GM12878 (cell line): ENCODE measurements around the gene ESPNL. TPM values are rescaled to one million over a fixed set of nuclear protein-coding genes. Genes with fewer than 3 reads are reported as not detected.

Source experiments
- ATAC-seq: fragments of 200-7000 bp; cut with Tn5 transposase; 3 replicates; pipeline ENCODE4 v1.9.1; 2020; ENCODE audit warnings: mild to moderate bottlenecking, moderate library complexity
- BruUV-seq: library from RNA; stranded (reverse); fragments of 400-500 nt; replicated peaks from 2 replicates; lab custom pipeline; 2021; lab: Mats Ljungman, UMichigan
- CTCF ChIA-PET: fragments of 300-600 bp; sonication (Branson Sonifier 250); formaldehyde crosslinking; extraction: SDS; loops from one replicate; lab custom pipeline; 2021; ENCODE audit warnings: inconsistent platforms; lab: Yijun Ruan, JAX
- POLR2A ChIA-PET: fragments of 350-600 bp; formaldehyde crosslinking; extraction: SDS; loops from one replicate; lab custom pipeline; 2021; ENCODE audit warnings: inconsistent platforms; lab: Charles Lee
- RAD21 ChIA-PET: fragments of 300-600 bp; sonication (Branson Sonifier 250); formaldehyde crosslinking; loops from one replicate; lab custom pipeline; 2023; ENCODE audit warnings: antibody characterized with exemption; ENCODE audit not compliant: unreplicated experiment; lab: Charles Lee
- SMC1A ChIA-PET: fragments of 300-600 bp; sonication (Branson Sonifier 250); formaldehyde crosslinking; loops from one replicate; lab custom pipeline; 2023; ENCODE audit not compliant: unreplicated experiment, uncharacterized antibody; lab: Charles Lee
- DNase-seq: peaks from one replicate; pipeline ENCODE4 v3.0.0-alpha.2; 2011; ENCODE audit warnings: low read depth, low spot score
- FAIRE-seq: peaks from 3 replicates; lab custom pipeline; 2011; peaks lifted over from hg19 to GRCh38; lab: Jason Lieb, UNC
- H2AFZ ChIP-seq: 2 replicates; pipeline ENCODE4 v1.6.0; 2011; ENCODE audit warnings: low read depth, low read length, control low read depth; ENCODE audit not compliant: control insufficient read depth
- H3K27ac ChIP-seq: 2 replicates; pipeline ENCODE4 v1.5.1; 2011; ENCODE audit warnings: control low read depth; ENCODE audit not compliant: control insufficient read depth, insufficient read depth
- H3K27me3 ChIP-seq, 2 experiments: replicated peaks in 1 of 2; 2 replicates each; pipeline versions ENCODE4 v1.6.0 to v1.6.1; 2011; ENCODE audit warnings: low read length in 1 of 2; ENCODE audit not compliant: control insufficient read depth in 2 of 2, insufficient read depth in 2 of 2
- H3K36me3 ChIP-seq, 2 experiments: 2 replicates each; pipeline ENCODE4 v1.5.1; 2011; ENCODE audit warnings: low read length in 1 of 2; ENCODE audit not compliant: control insufficient read depth in 2 of 2, insufficient read depth in 2 of 2
- H3K4me1 ChIP-seq: 2 replicates; pipeline ENCODE4 v1.6.1; 2011; ENCODE audit warnings: mild to moderate bottlenecking, low read length, moderate library complexity, mixed read lengths; ENCODE audit not compliant: control insufficient read depth, insufficient read depth
- H3K4me2 ChIP-seq: 2 replicates; pipeline ENCODE4 v1.6.0; 2011; ENCODE audit warnings: control low read depth; ENCODE audit not compliant: control insufficient read depth, insufficient read depth
- H3K4me3 ChIP-seq: fragments of 200-600 bp; sonication (generic); 2 replicates; pipeline ENCODE4 v1.5.1; 2016
- H3K79me2 ChIP-seq: 2 replicates; pipeline ENCODE4 v1.6.0; 2011; ENCODE audit warnings: low read length; ENCODE audit not compliant: control insufficient read depth, insufficient read depth
- H3K9ac ChIP-seq: 2 replicates; pipeline ENCODE4 v1.8.0; 2011; ENCODE audit warnings: low read length, control low read depth, mixed read lengths; ENCODE audit not compliant: control insufficient read depth, insufficient read depth
- H3K9me3 ChIP-seq: replicated peaks from 3 replicates; pipeline ENCODE4 v1.5.1; 2011; ENCODE audit warnings: mild to moderate bottlenecking, low read length; ENCODE audit not compliant: control insufficient read depth, insufficient read depth
- H4K20me1 ChIP-seq: 2 replicates; pipeline ENCODE4 v1.6.0; 2011; ENCODE audit not compliant: control insufficient read depth, insufficient read depth
- BMI1 ChIP-seq: fragments of 450-650 bp; IDR thresholded peaks from 2 replicates; pipeline ENCODE4 v1.6.1; 2016; ENCODE audit warnings: mild to moderate bottlenecking, moderate library complexity, borderline replicate concordance
- PAX8 ChIP-seq: fragments of 450-650 bp; IDR thresholded peaks from 2 replicates; pipeline ENCODE4 v1.6.1; 2017; ENCODE audit warnings: mild to moderate bottlenecking, moderate library complexity
- POLR2A ChIP-seq: IDR thresholded peaks from 2 replicates; pipeline ENCODE4 v1.6.1; 2011; ENCODE audit warnings: low read depth, mild to moderate bottlenecking, low read length
- RAD21 ChIP-seq: IDR thresholded peaks from 2 replicates; pipeline ENCODE4 v1.6.1; 2011; ENCODE audit warnings: mild to moderate bottlenecking, low read depth, low read length, moderate library complexity; ENCODE audit not compliant: insufficient read depth
- RFX5 ChIP-seq: IDR thresholded peaks from 2 replicates; pipeline ENCODE4 v1.6.1; 2011; ENCODE audit warnings: low read depth, low read length, improper control_type of control experiment
- SMAD5 ChIP-seq: IDR thresholded peaks from 2 replicates; pipeline ENCODE4 v1.6.1; 2016; ENCODE audit warnings: antibody characterized with exemption, low read depth
- USF1 ChIP-seq: IDR thresholded peaks from 2 replicates; pipeline ENCODE4 v1.6.1; 2011; ENCODE audit warnings: borderline replicate concordance, low read depth, mild to moderate bottlenecking, moderate library complexity, mixed read lengths, low read length; ENCODE audit not compliant: insufficient read depth; ENCODE audit errors: extremely low read length
- ZNF207 ChIP-seq: fragments of 450-650 bp; IDR thresholded peaks from 2 replicates; pipeline ENCODE4 v1.6.1; 2014; ENCODE audit warnings: antibody characterized with exemption, mild to moderate bottlenecking, borderline replicate concordance
- WGBS: methylation state at CpG from one replicate; pipeline ENCODE4 v1.1.6; 2016; ENCODE audit warnings: low lambda C conversion rate; ENCODE audit not compliant: insufficient replicate concordance, insufficient coverage; ENCODE audit errors: missing lambda C conversion rate; 5-methylcytosine and 5-hydroxymethylcytosine counted together
- in situ Hi-C: fragments of 300-500 bp; cut with MboI; formaldehyde crosslinking; loops from 9 replicates; pipeline ENCODE4 v1.14.3; 2018; ENCODE audit warnings: mixed read lengths
- intact Hi-C: fragments of 100-400 bp; cut with micrococcal nuclease; formaldehyde crosslinking; loops from one replicate; pipeline ENCODE4 v1.14.2; 2022; ENCODE audit not compliant: unreplicated experiment
- polyA plus RNA-seq, 11 experiments: library from polyadenylated mRNA; depleted of rRNA in 4 of 11; unstranded in 6 of 11; stranded (reverse) in 5 of 11; fragments of >200 nt; fragmentation: Nextera tagmentation in 4 of 11; fragmentation: Illumina TruSeq in 1 of 11; extraction: Ambion mirVana in 4 of 11; extraction: Trizol in 1 of 11; gene quantifications; 1 replicate in 1 of 11; 2 replicates in 10 of 11; pipeline versions ENCODE4 v1.2.1 to v1.2.3, GENCODE V29; 2011 to 2016; ENCODE audit warnings: inconsistent platforms in 2 of 11, missing spikeins in 2 of 11, low read depth in 1 of 11
- total RNA-seq, 4 experiments: library from RNA; depleted of rRNA in 3 of 4; stranded (reverse); fragments of >200 nt in 3 of 4; fragmentation: Illumina TruSeq in 1 of 4; extraction: Trizol in 1 of 4; gene quantifications; 2 replicates each; pipeline versions ENCODE4 v1.2.1 to v1.2.3, GENCODE V29; 2013 to 2021
- TF ChIP-seq, protein P1 (sequence below): fragments of 450-650 bp; formaldehyde crosslinking; IDR thresholded peaks from 2 replicates; pipeline ENCODE4 v1.4.0; 2022; ENCODE audit warnings: mild to moderate bottlenecking, moderate library complexity

The ESPNL gene
- total and polyA plus RNA-seq, 10 of the 15 experiments (the other 5 are each of a cell fraction or from before 2014, with no cell fraction given) = 0.05 to 0.94 (median 0.36) TPM; not detected in 3

- no peak for DNase-seq
- intact Hi-C loops (no loop called here), in situ Hi-C loops (no loop called here)
- FAIRE-seq = no peak
- H3K9me3 ChIP-seq = peaks cover 4% of the 10 kb centered on the region; the same call in 2 of the 3 replicates
- no TSS peak for BruUV-seq
- H3K9ac ChIP-seq = no peak overlapping the region
- TF ChIP-seq RAD21 (no peak), ZNF207 (no peak), RFX5 (no peak)
- 70% methylated on average over 22 of the region's 30 CpGs for WGBS
- ChIA-PET POLR2A (no interaction called here), SMC1A (no interaction called here), CTCF (no interaction called here), RAD21 (no interaction called here)
- no peaks in the 10 kb centered on the region for H3K36me3 ChIP-seq
- H3K27ac ChIP-seq = no peak overlapping the region
- no peak overlapping the region for H3K4me2 ChIP-seq
- no peaks in the 10 kb centered on the region for H3K79me2 ChIP-seq
- no peak overlapping the region for H3K4me3 ChIP-seq
- H4K20me1 ChIP-seq = no peaks in the 10 kb centered on the region
- H2AFZ ChIP-seq = no peak overlapping the region
- H3K27me3 ChIP-seq = no peaks in the 10 kb centered on the region
- H3K4me1 ChIP-seq = no peaks in the 10 kb centered on the region
- no peak for ATAC-seq
These were observed 28.4 kb downstream of the ESPNL start for GRCh38 chr2:238128534-238129001.

GRCh38 chr2:238129166-238130010 is 29.2 kb downstream of the ESPNL start:
- no peak overlapping the region for H3K27ac ChIP-seq
- ATAC-seq = no peak
- CTCF ChIA-PET = no interaction called here
- no peaks in the 10 kb centered on the region for H3K27me3 ChIP-seq
- RAD21 ChIA-PET = no interaction called here
- H3K4me2 ChIP-seq = no peak overlapping the region
- no peak for DNase-seq
- H2AFZ ChIP-seq = no peak overlapping the region
- H3K4me1 ChIP-seq = no peaks in the 10 kb centered on the region
- POLR2A ChIA-PET = no interaction called here
- peaks cover 4% of the 10 kb centered on the region; the same call in 2 of the 3 replicates for H3K9me3 ChIP-seq
- WGBS = 65% methylated on average over 22 of the region's 22 CpGs
- intact Hi-C loops (no loop called here), in situ Hi-C loops (no loop called here)
- no peak for FAIRE-seq
- H4K20me1 ChIP-seq = no peaks in the 10 kb centered on the region
- SMC1A ChIA-PET = no interaction called here
- no peak overlapping the region for H3K4me3 ChIP-seq
- no peak overlapping the region for H3K9ac ChIP-seq
- no peaks in the 10 kb centered on the region for H3K36me3 ChIP-seq
- no TSS peak for BruUV-seq
- H3K79me2 ChIP-seq = no peaks in the 10 kb centered on the region
- TF ChIP-seq SMAD5 (no peak), POLR2A (no peak), BMI1 (no peak), PAX8 (no peak), USF1 (no peak)
- TF ChIP-seq, protein P1, sequence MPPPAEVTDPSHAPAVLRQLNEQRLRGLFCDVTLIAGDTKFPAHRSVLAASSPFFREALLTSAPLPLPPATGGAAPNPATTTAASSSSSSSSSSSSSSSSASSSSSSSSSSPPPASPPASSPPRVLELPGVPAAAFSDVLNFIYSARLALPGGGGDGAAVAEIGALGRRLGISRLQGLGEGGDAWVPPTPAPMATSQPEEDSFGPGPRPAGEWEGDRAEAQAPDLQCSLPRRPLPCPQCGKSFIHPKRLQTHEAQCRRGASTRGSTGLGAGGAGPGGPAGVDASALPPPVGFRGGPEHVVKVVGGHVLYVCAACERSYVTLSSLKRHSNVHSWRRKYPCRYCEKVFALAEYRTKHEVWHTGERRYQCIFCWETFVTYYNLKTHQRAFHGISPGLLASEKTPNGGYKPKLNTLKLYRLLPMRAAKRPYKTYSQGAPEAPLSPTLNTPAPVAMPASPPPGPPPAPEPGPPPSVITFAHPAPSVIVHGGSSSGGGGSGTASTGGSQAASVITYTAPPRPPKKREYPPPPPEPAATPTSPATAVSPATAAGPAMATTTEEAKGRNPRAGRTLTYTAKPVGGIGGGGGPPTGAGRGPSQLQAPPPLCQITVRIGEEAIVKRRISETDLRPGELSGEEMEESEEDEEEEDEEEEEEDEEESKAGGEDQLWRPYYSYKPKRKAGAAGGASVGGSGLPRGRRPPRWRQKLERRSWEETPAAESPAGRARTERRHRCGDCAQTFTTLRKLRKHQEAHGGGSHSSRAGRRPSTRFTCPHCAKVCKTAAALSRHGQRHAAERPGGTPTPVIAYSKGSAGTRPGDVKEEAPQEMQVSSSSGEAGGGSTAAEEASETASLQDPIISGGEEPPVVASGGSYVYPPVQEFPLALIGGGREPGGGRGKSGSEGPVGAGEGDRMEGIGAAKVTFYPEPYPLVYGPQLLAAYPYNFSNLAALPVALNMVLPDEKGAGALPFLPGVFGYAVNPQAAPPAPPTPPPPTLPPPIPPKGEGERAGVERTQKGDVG (CRISPR knock-in tag) = no peak
